Prostate gland (tissue), 2 donors: ENCODE results near the gene FEM1A.
"Not testable (repeated sequence)": the region's sequence is repeated elsewhere in the genome, so short reads cannot be mapped to it uniquely, and the experiment has no call there.

Experiments used
- CTCF ChIP-seq, 4 experiments: fragments of 200-600 bp in 2 of 4; fragments of 450-650 bp in 2 of 4; sonication (generic) in 2 of 4; IDR thresholded peaks; 1 replicate in 3 of 4; 2 replicates in 1 of 4; pipeline ENCODE4 v1.5.1; 2016 to 2019; ENCODE audit warnings: antibody characterized with exemption in 4 of 4, mild to moderate bottlenecking in 2 of 4, moderate library complexity in 2 of 4
- POLR2A ChIP-seq: fragments of 450-650 bp; IDR thresholded peaks from one replicate; pipeline ENCODE4 v1.6.1; 2016; ENCODE audit warnings: antibody characterized with exemption, mild to moderate bottlenecking

DNA sequence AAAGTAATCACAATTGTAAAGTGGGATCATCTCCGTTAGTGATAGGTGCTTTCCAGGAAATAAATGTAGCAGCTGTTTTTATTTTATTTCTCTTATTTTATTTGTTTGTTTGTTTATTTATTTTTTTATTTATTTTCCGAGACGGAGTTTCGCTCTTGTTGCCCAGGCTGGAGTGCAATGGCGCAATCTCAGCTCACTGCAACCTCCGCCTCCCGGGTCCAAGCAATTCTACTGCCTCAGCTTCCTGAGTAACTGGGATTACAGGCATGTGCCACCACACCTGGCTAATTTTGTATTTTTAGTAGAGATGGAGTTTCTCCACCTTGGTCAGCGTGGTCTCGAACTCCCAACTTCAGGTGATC, 40.4 kb downstream of the FEM1A start:
- not testable (repeated sequence) for TF ChIP-seq CTCF (IDR thresholded peaks at IDR 0.05); POLR2A
